Body of pancreas (tissue), 4 donors: Measurements from ENCODE around the gene TMEM134. TPM values are rescaled to one million over a fixed set of nuclear protein-coding genes. Genes with fewer than 3 reads are reported as not detected.

Source experiments
- ATAC-seq: fragments of 150-250 bp; one replicate; pipeline ENCODE4 v1.9.1; 2016
- DNase-seq, 4 donors: peaks; one replicate each; pipeline ENCODE4 v3.0.0-alpha.2; 2019
- H3K27ac ChIP-seq, 4 donors: fragments of 200-600 bp; sonication (generic); 1 replicate in 3 of 4; 2 replicates in 1 of 4; pipeline versions ENCODE4 v1.5.1 to v1.6.1; 2016 to 2019; ENCODE audit warnings: mild to moderate bottlenecking in 1 of 4, mixed read lengths in 1 of 4, moderate library complexity in 1 of 4
- H3K27me3 ChIP-seq, 2 donors: fragments of 200-600 bp; sonication (generic); one replicate each; pipeline ENCODE4 v1.6.0; 2016; ENCODE audit warnings: mild to moderate bottlenecking in 1 of 2
- H3K36me3 ChIP-seq, 2 donors: fragments of 200-600 bp; sonication (generic); replicated peaks in 1 of 2; 2 replicates each; pipeline ENCODE4 v1.5.1; 2016; ENCODE audit warnings: low read depth in 2 of 2; ENCODE audit not compliant: insufficient read depth in 1 of 2
- H3K4me1 ChIP-seq: fragments of 200-600 bp; sonication (generic); one replicate; pipeline ENCODE4 v1.6.0; 2016
- H3K4me3 ChIP-seq, 2 donors: fragments of 200-600 bp; sonication (generic); 1 replicate in 1 of 2; 2 replicates in 1 of 2; pipeline ENCODE4 v1.5.1; 2016 to 2019
- H3K9me3 ChIP-seq, 3 donors: fragments of 200-600 bp; sonication (generic); 1 replicate in 2 of 3; 2 replicates in 1 of 3; pipeline ENCODE4 v1.5.1; 2016
- POLR2A ChIP-seq, 3 donors: fragments of 450-650 bp; IDR thresholded peaks; one replicate each; pipeline ENCODE4 v1.6.1; 2016; ENCODE audit warnings: antibody characterized with exemption in 3 of 3, mild to moderate bottlenecking in 2 of 3
- WGBS, 2 donors: methylation state at CpG; one replicate each; pipeline ENCODE4 v1.1.5; 2017; 5-methylcytosine and 5-hydroxymethylcytosine counted together
- intact Hi-C: fragments of 100-400 bp; cut with DNase I; formaldehyde crosslinking; loops from one replicate; pipeline ENCODE4 v1.15.1; 2023
- microRNA-seq, 2 donors: library from miRNA; unstranded; fragments of <30 nt; microRNA quantifications; one replicate each; pipeline ENCODE4, GENCODE V29; 2016; ENCODE audit warnings: borderline number of aligned reads in 2 of 2, borderline replicate concordance in 2 of 2
- small RNA-seq: library from RNA; depleted of rRNA; stranded (forward); fragments of <200 nt; gene quantifications from one replicate; pipeline ENCODE3, GENCODE V24; 2016
- total RNA-seq, 2 donors: library from RNA; depleted of rRNA; stranded (reverse); fragments of >200 nt; gene quantifications; one replicate each; pipeline ENCODE4 v1.1.0, GENCODE V29; 2016
- TF ChIP-seq, protein P1 (sequence below), 7 experiments: fragments of 450-650 bp in 4 of 7; fragments of 200-600 bp in 3 of 7; sonication (generic) in 3 of 7; IDR thresholded peaks; one replicate each; pipeline ENCODE4 v1.5.1; 2016 to 2019; ENCODE audit warnings: antibody characterized with exemption in 7 of 7

Gene TMEM134
- total RNA-seq, 2 donors from 2014 or later, result 69.5 to 118 TPM

DNA sequence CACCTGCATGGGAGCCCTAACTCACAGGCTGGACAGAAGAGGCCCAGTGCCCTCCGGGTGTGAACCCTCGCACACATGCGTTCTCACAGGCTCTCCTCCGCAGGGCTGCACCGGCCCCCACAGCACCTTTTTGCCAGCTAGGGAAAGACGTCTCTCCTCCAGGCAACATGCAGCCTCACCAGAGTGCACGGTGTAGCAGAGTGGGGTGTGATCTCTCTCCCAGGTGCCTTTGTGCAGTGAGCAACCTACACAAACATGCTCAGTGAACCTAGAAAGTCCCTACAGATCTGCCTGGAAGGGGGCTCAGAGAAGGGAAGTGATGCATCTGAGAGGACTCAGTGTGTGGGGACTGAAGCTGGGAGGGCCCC, 57.3 kb downstream of the TMEM134 start:
- Histone ChIP-seq H3K4me1 (peaks cover 33% of the 10 kb centered on the region), H3K9me3 (no peaks in the 10 kb centered on the region), H3K27ac (no peak overlapping the region), H3K27me3 (no peaks in the 10 kb centered on the region), H3K36me3 (no peaks in the 10 kb centered on the region), H3K4me3 (no peak overlapping the region)
- DNase-seq (no peak), ATAC-seq (no peak)
- TF ChIP-seq, protein P1, sequence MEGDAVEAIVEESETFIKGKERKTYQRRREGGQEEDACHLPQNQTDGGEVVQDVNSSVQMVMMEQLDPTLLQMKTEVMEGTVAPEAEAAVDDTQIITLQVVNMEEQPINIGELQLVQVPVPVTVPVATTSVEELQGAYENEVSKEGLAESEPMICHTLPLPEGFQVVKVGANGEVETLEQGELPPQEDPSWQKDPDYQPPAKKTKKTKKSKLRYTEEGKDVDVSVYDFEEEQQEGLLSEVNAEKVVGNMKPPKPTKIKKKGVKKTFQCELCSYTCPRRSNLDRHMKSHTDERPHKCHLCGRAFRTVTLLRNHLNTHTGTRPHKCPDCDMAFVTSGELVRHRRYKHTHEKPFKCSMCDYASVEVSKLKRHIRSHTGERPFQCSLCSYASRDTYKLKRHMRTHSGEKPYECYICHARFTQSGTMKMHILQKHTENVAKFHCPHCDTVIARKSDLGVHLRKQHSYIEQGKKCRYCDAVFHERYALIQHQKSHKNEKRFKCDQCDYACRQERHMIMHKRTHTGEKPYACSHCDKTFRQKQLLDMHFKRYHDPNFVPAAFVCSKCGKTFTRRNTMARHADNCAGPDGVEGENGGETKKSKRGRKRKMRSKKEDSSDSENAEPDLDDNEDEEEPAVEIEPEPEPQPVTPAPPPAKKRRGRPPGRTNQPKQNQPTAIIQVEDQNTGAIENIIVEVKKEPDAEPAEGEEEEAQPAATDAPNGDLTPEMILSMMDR (IDR thresholded peaks at IDR 0.05), result no peak
- no peak for TF ChIP-seq POLR2A (IDR thresholded peaks at IDR 0.05)
- WGBS, 2 donors, result 32 to 46% methylated on average over 7 of the region's 7 CpGs
- intact Hi-C loops, result no loop called here

Small RNA genes within 50 kb of the gene (microRNA-seq; reads per million reads assigned to microRNA genes)
- 0.45 to 1.4 reads per million in 2 donors for gene MIR6752

Small RNA genes within 50 kb of the gene (small RNA-seq; reads per million reads assigned to genes)
- not detected for gene MIR6752

Other genes starting within 250 kb of the TMEM134 start
- gene GRK2, start 202.8 kb downstream of the TMEM134 start, total RNA-seq, result 10 to 100 TPM; 27.4 to 36.3 TPM
- gene ANKRD13D, start 179.9 kb downstream of the TMEM134 start, total RNA-seq, result 10 to 100 TPM; 18.2 to 39.6 TPM
- 10 to 100 TPM; 16.2 to 30.6 TPM for gene SSH3, start 165.7 kb downstream of the TMEM134 start, total RNA-seq
- gene POLD4, start 115.7 kb downstream of the TMEM134 start, total RNA-seq, result 100 to 1,000 TPM in 1 of 2 donors, 10 to 100 TPM in 1; 82.1 to 103 TPM
- 10 to 100 TPM in 1 of 2 donors, 1 to 10 TPM in 1; 2.3 to 14.5 TPM for gene CLCF1, start 95.7 kb downstream of the TMEM134 start, total RNA-seq
- 10 to 100 TPM; 22.6 to 49.4 TPM for gene RAD9A, start 77.3 kb downstream of the TMEM134 start, total RNA-seq
- 100 to 1,000 TPM in 1 of 2 donors, 10 to 100 TPM in 1; 81.1 to 104 TPM for gene PPP1CA, start 67.4 kb downstream of the TMEM134 start, total RNA-seq
- gene TBC1D10C, start 65.2 kb downstream of the TMEM134 start, total RNA-seq, result 1 to 10 TPM; 1.6 to 4.3 TPM
- 1 to 10 TPM; 2.1 to 2.6 TPM for gene CARNS1, start 53.6 kb downstream of the TMEM134 start, total RNA-seq
- 10 to 100 TPM; 34.9 to 36.1 TPM for gene RPS6KB2, start 40.8 kb downstream of the TMEM134 start, total RNA-seq
- 1 to 10 TPM; 6.0 to 6.9 TPM for gene PTPRCAP, start 31.6 kb downstream of the TMEM134 start, total RNA-seq
- 10 to 100 TPM; 53.1 to 55.3 TPM for gene CORO1B, start 25.8 kb downstream of the TMEM134 start, total RNA-seq
- not detected for gene GPR152, start 16.5 kb downstream of the TMEM134 start, total RNA-seq
- gene CABP4, start 13.9 kb downstream of the TMEM134 start, total RNA-seq, result 1 to 10 TPM in 1 of 2 donors, not detected in 1; 3.1 TPM
- gene AIP, start 13.8 kb upstream of the TMEM134 start, total RNA-seq, result 10 to 100 TPM; 21.4 to 39.7 TPM
- gene PITPNM1, start 36.1 kb upstream of the TMEM134 start, total RNA-seq, result 10 to 100 TPM in 1 of 2 donors, 1 to 10 TPM in 1; 8.6 to 24.4 TPM
- 10 to 100 TPM; 56.7 to 59.4 TPM for gene CDK2AP2, start 38.9 kb upstream of the TMEM134 start, total RNA-seq
- not detected for gene CABP2, start 54.2 kb upstream of the TMEM134 start, total RNA-seq
- gene GSTP1, start 114.6 kb upstream of the TMEM134 start, total RNA-seq, result 100 to 1,000 TPM; 359 to 454 TPM
- 100 to 1,000 TPM; 209 to 264 TPM for gene NDUFV1, start 137.7 kb upstream of the TMEM134 start, total RNA-seq
- 10 to 100 TPM; 11.5 to 21.8 TPM for gene NUDT8, start 160.7 kb upstream of the TMEM134 start, total RNA-seq
- not detected for gene TBX10, start 170.5 kb upstream of the TMEM134 start, total RNA-seq
- 10 to 100 TPM in 1 of 2 donors, 1 to 10 TPM in 1; 7.0 to 16.2 TPM for gene ACY3, start 181.5 kb upstream of the TMEM134 start, total RNA-seq
- gene ALDH3B2, start 205.4 kb upstream of the TMEM134 start, total RNA-seq, result not detected